Tibial nerve (tissue), 4 donors: ENCODE results near the gene SETD2. TPM values are rescaled to one million over a fixed set of nuclear protein-coding genes. Genes with fewer than 3 reads are reported as not detected.

Source experiments
- DNase-seq, 2 donors: peaks; one replicate each; pipeline ENCODE4 v3.0.0-alpha.2; 2019; ENCODE audit warnings: low spot score in 2 of 2
- H3K27ac ChIP-seq, 4 donors: fragments of 200-600 bp; sonication (generic) in 3 of 4; one replicate each; pipeline ENCODE4 v1.5.1; 2017 to 2019; ENCODE audit warnings: mild to moderate bottlenecking in 1 of 4
- H3K27me3 ChIP-seq, 2 donors: fragments of 200-600 bp; sonication (generic) in 1 of 2; one replicate each; pipeline versions ENCODE4 v1.5.1 to v1.6.0; 2017 to 2019
- H3K36me3 ChIP-seq, 3 donors: fragments of 200-600 bp; sonication (generic); one replicate each; pipeline ENCODE4 v1.5.1; 2018 to 2019
- H3K4me1 ChIP-seq, 4 donors: fragments of 200-600 bp; sonication (generic) in 3 of 4; one replicate each; pipeline ENCODE4 v1.5.1; 2017 to 2019
- H3K4me3 ChIP-seq, 4 donors: fragments of 200-600 bp; sonication (generic) in 3 of 4; one replicate each; pipeline ENCODE4 v1.5.1; 2017 to 2019; ENCODE audit warnings: mild to moderate bottlenecking in 1 of 4, moderate library complexity in 1 of 4
- H3K9me3 ChIP-seq, 4 donors: fragments of 200-600 bp; sonication (generic) in 3 of 4; one replicate each; pipeline ENCODE4 v1.5.1; 2017 to 2019
- EP300 ChIP-seq, 2 donors: sonication (generic); formaldehyde crosslinking; IDR thresholded peaks; one replicate each; pipeline ENCODE4 v1.6.1; 2017; ENCODE audit warnings: antibody characterized with exemption in 2 of 2, mild to moderate bottlenecking in 1 of 2
- POLR2A ChIP-seq, 2 donors: fragments of 450-650 bp; IDR thresholded peaks; one replicate each; pipeline ENCODE4 v1.6.1; 2017; ENCODE audit warnings: antibody characterized with exemption in 2 of 2, mild to moderate bottlenecking in 2 of 2, moderate library complexity in 2 of 2
- WGBS, 2 donors: methylation state at CpG; one replicate each; pipeline ENCODE4 v1.1.5; 2018; 5-methylcytosine and 5-hydroxymethylcytosine counted together
- total RNA-seq, 4 donors: library from RNA; depleted of rRNA; stranded (reverse); fragments of >200 nt; gene quantifications; one replicate each; pipeline ENCODE4 v1.1.0, GENCODE V29; 2016
- TF ChIP-seq, protein P1 (sequence below), 5 experiments: fragments of 200-600 bp in 3 of 5; fragments of 450-650 bp in 2 of 5; sonication (generic) in 3 of 5; IDR thresholded peaks; one replicate each; pipeline ENCODE4 v1.5.1; 2016 to 2019; ENCODE audit warnings: antibody characterized with exemption in 5 of 5, mild to moderate bottlenecking in 3 of 5, moderate library complexity in 2 of 5

SETD2 gene
- total RNA-seq, 4 donors from 2014 or later = 55.5 to 69.6 (median 64.7) TPM

DNA sequence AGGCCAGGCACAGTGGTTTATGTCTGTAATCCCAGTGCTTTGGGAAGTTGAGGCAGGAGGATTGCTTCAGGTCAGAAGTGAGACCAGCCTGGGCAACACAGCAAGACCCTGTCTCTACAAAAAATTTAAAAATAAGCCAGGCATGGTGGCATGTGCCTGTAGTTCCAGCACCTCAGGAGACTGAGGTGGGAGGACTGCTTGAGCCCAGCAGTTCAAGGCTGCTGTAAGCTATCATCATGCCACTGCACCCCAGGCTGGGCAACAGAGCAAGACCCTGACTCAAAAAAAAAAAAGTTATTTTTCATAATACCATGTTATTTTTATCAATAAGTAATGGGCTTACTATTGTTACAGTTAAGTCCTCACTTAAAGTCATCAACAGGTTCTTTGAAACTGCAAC is 59.7 kb downstream of the SETD2 start:
- DNase-seq = no peak
- no peaks in the 10 kb centered on the region for H3K27me3 ChIP-seq
- no peak overlapping the region for H3K4me3 ChIP-seq
- H3K9me3 ChIP-seq = no peaks in the 10 kb centered on the region
- H3K36me3 ChIP-seq = peaks cover 2 to 55% (median 3%) of the 10 kb centered on the region in 3 donors
- TF ChIP-seq EP300 (IDR thresholded peaks at IDR 0.05) (no peak), POLR2A (IDR thresholded peaks at IDR 0.05) (no peak)
- TF ChIP-seq, protein P1, sequence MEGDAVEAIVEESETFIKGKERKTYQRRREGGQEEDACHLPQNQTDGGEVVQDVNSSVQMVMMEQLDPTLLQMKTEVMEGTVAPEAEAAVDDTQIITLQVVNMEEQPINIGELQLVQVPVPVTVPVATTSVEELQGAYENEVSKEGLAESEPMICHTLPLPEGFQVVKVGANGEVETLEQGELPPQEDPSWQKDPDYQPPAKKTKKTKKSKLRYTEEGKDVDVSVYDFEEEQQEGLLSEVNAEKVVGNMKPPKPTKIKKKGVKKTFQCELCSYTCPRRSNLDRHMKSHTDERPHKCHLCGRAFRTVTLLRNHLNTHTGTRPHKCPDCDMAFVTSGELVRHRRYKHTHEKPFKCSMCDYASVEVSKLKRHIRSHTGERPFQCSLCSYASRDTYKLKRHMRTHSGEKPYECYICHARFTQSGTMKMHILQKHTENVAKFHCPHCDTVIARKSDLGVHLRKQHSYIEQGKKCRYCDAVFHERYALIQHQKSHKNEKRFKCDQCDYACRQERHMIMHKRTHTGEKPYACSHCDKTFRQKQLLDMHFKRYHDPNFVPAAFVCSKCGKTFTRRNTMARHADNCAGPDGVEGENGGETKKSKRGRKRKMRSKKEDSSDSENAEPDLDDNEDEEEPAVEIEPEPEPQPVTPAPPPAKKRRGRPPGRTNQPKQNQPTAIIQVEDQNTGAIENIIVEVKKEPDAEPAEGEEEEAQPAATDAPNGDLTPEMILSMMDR (IDR thresholded peaks at IDR 0.05) = no peak
- no peak overlapping the region for H3K27ac ChIP-seq
- peaks cover 0 to 4% (median 0%) of the 10 kb centered on the region in 4 donors for H3K4me1 ChIP-seq

DNA sequence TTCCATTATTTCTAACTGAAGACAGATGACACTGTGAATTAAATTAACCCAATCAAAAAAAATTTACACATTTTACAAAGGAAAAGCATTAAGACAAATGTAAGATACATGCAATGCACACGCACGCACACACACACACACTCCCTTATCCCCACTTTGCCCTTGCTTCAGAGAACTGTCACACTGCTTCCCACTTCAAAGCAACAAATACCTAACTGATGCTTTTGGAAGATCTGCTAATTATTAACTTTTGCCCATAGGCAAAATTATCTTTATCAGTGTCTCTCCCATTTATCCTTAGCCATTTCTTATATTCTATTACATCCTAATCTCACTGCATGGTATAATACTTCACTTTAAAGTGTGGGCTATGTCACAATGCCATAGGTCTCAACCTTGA is 60.3 kb downstream of the SETD2 start:
- TF ChIP-seq, protein P1 (IDR thresholded peaks at IDR 0.05) = no peak
- TF ChIP-seq POLR2A (IDR thresholded peaks at IDR 0.05) (no peak), EP300 (IDR thresholded peaks at IDR 0.05) (no peak)
- H3K4me1 ChIP-seq = no peaks in the 10 kb centered on the region
- no peaks in the 10 kb centered on the region for H3K27me3 ChIP-seq
- H3K36me3 ChIP-seq = peaks cover 2 to 55% (median 3%) of the 10 kb centered on the region in 3 donors
- no peaks in the 10 kb centered on the region for H3K9me3 ChIP-seq
- 75 to 76% methylated on average over 2 of the region's 2 CpGs for WGBS, 2 donors
- H3K4me3 ChIP-seq = no peak overlapping the region
- DNase-seq = no peak
- no peak overlapping the region for H3K27ac ChIP-seq

DNA sequence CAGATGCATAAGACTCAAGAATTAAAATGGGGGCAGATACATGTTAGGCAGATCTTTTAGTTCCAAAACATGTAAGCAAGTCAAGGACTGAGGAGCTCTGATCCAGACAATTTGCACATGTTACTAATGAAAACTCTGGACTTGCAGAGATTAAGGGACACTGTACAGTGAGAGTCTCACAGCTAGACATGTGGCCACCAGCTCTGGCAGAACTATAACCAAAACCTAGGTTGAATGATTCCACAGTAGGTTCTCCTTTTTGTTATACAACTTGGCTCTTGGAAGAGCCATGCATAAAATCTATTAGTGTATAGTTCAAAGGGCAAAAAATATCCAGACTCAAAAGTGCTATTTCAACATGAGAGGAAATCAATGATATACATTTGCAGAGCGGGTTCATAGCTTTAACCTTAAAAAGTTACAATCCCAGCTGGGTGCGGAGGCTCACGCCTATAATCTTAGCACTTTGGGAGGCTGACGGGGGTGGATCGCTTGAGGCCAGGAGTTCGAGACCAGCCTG is 61.8 kb downstream of the SETD2 start:
- Histone ChIP-seq H3K4me3 (no peak overlapping the region), H3K27me3 (no peaks in the 10 kb centered on the region), H3K36me3 (peaks cover 2 to 60% (median 3%) of the 10 kb centered on the region in 3 donors), H3K27ac (no peak overlapping the region), H3K4me1 (no peaks in the 10 kb centered on the region), H3K9me3 (no peaks in the 10 kb centered on the region)
- TF ChIP-seq POLR2A (IDR thresholded peaks at IDR 0.05) (no peak), EP300 (IDR thresholded peaks at IDR 0.05) (no peak)
- TF ChIP-seq, protein P1 (IDR thresholded peaks at IDR 0.05) = no peak
- 95 to 97% methylated on average over 6 of the region's 6 CpGs for WGBS, 2 donors
- no peak for DNase-seq

DNA sequence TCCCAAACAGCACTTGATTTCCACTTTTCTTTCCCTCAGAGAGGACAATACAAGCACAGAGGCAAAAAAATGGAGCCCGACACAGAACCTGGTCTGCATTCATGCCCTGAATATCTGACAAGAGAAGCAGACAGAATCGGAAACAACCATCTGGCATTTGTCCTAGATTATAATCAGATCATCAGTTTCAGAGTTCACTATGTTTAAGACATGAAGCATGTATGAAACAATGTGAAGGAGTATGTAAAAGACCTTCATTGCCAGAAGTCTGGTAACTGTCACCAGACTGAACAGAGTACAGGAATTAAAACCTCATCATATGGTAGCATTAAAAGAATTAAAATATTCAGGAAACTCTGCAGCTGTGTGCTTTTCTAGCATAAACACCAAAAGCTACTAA is 65.0 kb downstream of the SETD2 start:
- TF ChIP-seq POLR2A (IDR thresholded peaks at IDR 0.05) = no peak
- TF ChIP-seq EP300 (IDR thresholded peaks at IDR 0.05) = no peak
- TF ChIP-seq, protein P1 (IDR thresholded peaks at IDR 0.05) = no peak
- no peak overlapping the region for H3K27ac ChIP-seq
- no peaks in the 10 kb centered on the region for H3K4me1 ChIP-seq
- WGBS, 2 donors = 78 to 83% methylated on average over 2 of the region's 2 CpGs
- no peak overlapping the region for H3K4me3 ChIP-seq
- no peaks in the 10 kb centered on the region for H3K9me3 ChIP-seq
- H3K27me3 ChIP-seq = no peaks in the 10 kb centered on the region
- DNase-seq = no peak
- H3K36me3 ChIP-seq = peaks cover 0 to 71% (median 0%) of the 10 kb centered on the region in 3 donors

DNA sequence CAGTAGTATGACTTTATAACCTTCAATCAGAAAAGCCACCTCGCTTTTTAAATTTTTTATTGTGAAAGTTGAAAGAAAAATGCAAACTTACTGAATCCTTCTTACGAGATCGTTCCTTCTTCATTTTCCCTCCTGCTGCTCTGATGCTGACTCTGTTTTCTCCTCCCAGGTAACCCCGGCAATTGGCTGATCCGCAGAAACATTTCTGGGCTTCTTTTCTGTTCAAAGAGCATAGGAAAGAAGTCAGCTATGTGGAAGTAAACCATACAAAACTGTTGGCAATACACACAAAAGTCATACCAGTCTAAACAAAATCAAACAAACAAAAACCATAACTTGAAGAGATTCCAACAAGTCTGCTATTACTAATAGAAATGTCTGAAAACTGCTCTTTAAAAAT is 66.0 kb downstream of the SETD2 start:
- H3K36me3 ChIP-seq = peaks cover 0 to 64% (median 0%) of the 10 kb centered on the region in 3 donors
- H3K27me3 ChIP-seq = no peaks in the 10 kb centered on the region
- H3K4me3 ChIP-seq = no peak overlapping the region
- WGBS, 2 donors = 91 to 94% methylated on average over 5 of the region's 5 CpGs
- no peaks in the 10 kb centered on the region for H3K9me3 ChIP-seq
- TF ChIP-seq POLR2A (IDR thresholded peaks at IDR 0.05) (no peak), EP300 (IDR thresholded peaks at IDR 0.05) (no peak)
- TF ChIP-seq, protein P1 (IDR thresholded peaks at IDR 0.05) = no peak
- no peaks in the 10 kb centered on the region for H3K4me1 ChIP-seq
- DNase-seq = no peak
- H3K27ac ChIP-seq = no peak overlapping the region
